HG02938 (cell line): Measurements from ENCODE around the gene NUP35.

ENCODE experiments used
- ATAC-seq: cut with Tn5 transposase; IDR thresholded peaks from one replicate; pipeline ENCODE4 v1.9.1; 2021; ENCODE audit warnings: mild to moderate bottlenecking, moderate library complexity; ENCODE audit not compliant: unreplicated experiment

The NUP35 gene

DNA sequence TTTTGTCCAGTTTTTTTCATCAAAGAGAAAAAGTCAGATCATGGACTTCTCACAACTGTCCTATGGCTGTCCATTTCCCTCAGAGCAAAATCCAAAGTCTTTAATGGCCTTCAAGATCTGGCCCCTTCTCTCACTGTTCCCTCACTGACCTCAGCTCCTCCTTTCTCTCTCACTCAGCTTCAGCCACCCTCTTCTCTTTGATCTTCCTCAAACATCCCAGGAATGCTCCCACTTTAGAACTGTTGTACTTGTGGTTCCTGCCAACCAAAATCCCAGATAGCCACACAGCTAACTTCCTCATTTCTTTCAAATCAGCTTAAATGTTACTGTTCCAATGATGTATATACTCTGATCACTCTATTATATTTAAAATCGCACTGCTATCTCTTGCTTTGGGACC lies 82.9 kb downstream of the NUP35 start:
- ATAC-seq = no peak

DNA sequence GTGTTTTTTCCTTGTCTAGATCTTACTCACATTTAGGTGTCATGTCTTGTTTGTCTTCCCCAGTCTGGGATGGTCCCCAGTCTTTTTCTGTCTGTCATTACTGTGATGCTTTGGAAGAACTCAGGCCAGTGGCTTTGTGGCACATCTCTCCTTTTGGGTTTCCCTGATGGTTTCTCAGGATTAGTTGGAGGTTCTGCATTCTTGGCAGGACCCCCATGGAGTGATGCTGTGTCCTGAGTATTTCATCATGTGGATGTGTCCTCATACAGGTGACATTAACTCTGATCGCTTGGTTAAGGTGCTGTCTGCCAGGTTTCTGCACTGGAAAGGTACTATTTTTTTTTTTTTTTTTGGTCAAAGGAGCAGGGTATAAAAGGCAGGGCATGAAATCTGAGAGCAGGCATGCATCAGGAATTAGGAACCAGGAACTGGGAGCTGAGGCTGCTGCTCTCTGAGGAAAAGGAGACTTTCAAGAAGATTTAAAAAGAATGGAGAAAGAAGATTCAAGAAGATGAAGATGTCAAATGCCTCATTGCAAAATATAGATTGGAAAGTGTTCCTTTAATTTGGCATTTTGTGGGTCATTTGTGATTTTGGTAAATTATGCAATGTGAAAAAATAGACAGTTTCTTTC lies 85.3 kb downstream of the NUP35 start:
- no peak for ATAC-seq
